HepG2 (cell line): Measurements from ENCODE around the gene GGACT. TPM values are rescaled to one million over a fixed set of nuclear protein-coding genes. Genes with fewer than 3 reads are reported as not detected.

Experiments used
- ATAC-seq: fragments of 200-7000 bp; cut with Tn5 transposase; 3 replicates; pipeline ENCODE4 v1.9.1; 2020; ENCODE audit warnings: mild to moderate bottlenecking, moderate library complexity
- BruUV-seq: library from RNA; stranded (reverse); fragments of 400-500 nt; replicated peaks from 2 replicates; lab custom pipeline; 2021; lab: Mats Ljungman, UMichigan
- CTCF ChIA-PET: fragments of 300-600 bp; formaldehyde crosslinking; extraction: SDS; loops from one replicate; lab custom pipeline; 2021; ENCODE audit warnings: low total read pairs, inconsistent platforms, low intra/inter-chr PET ratio; lab: Yijun Ruan, JAX
- POLR2A ChIA-PET: fragments of 350-600 bp; sonication (Branson Sonifier 250); formaldehyde crosslinking; loops from one replicate; lab custom pipeline; 2020; ENCODE audit warnings: antibody characterized with exemption, inconsistent platforms; lab: Yijun Ruan, JAX
- DNase-seq: peaks from one replicate; pipeline ENCODE4 v3.0.0-alpha.2; 2015; ENCODE audit warnings: low spot score
- FAIRE-seq: peaks from 3 replicates; lab custom pipeline; 2011; peaks lifted over from hg19 to GRCh38; lab: Jason Lieb, UNC
- H2AFZ ChIP-seq: one replicate; pipeline ENCODE4 v1.6.1; 2011; ENCODE audit warnings: low read length, inconsistent platforms
- H3K27ac ChIP-seq: fragments of 300-600 bp; 3 replicates; pipeline ENCODE4 v1.8.0; 2011; ENCODE audit warnings: mixed run types, mild to moderate bottlenecking, mixed read lengths, low read length, inconsistent platforms; ENCODE audit not compliant: insufficient read depth; ENCODE audit errors: extremely low read length
- H3K27me3 ChIP-seq, 2 experiments: fragments of 200-600 bp in 1 of 2; 2 replicates in 1 of 2; 3 replicates in 1 of 2; pipeline versions ENCODE4 v1.6.0 to v1.8.0; 2011; ENCODE audit warnings: low read length in 2 of 2, mild to moderate bottlenecking in 2 of 2, moderate library complexity in 2 of 2, inconsistent platforms in 1 of 2; ENCODE audit not compliant: insufficient read depth in 2 of 2, control insufficient read depth in 1 of 2
- H3K36me3 ChIP-seq, 2 experiments: fragments of 200-600 bp in 1 of 2; replicated peaks in 1 of 2; 2 replicates in 1 of 2; 3 replicates in 1 of 2; pipeline versions ENCODE4 v1.5.1 to v1.8.0; 2011; ENCODE audit warnings: low read length in 2 of 2, inconsistent platforms in 1 of 2; ENCODE audit not compliant: insufficient read depth in 2 of 2, control insufficient read depth in 1 of 2
- H3K4me1 ChIP-seq: 2 replicates; pipeline ENCODE4 v1.5.1; 2012; ENCODE audit warnings: low read length, inconsistent platforms; ENCODE audit not compliant: insufficient read depth
- H3K4me2 ChIP-seq: 2 replicates; pipeline ENCODE4 v1.6.0; 2011; ENCODE audit warnings: low read depth, low read length, inconsistent platforms
- H3K4me3 ChIP-seq, 3 experiments: fragments of 200-600 bp in 1 of 3; sonication (generic), shearing (Covaris generic) in 1 of 3; replicated peaks in 1 of 3; 2 replicates each; pipeline ENCODE4 v1.5.1; 2011 to 2016; ENCODE audit warnings: low read length in 3 of 3, inconsistent platforms in 2 of 3, low read depth in 2 of 3, mild to moderate bottlenecking in 2 of 3, control low read depth in 1 of 3, mixed read lengths in 1 of 3; ENCODE audit not compliant: insufficient read depth in 1 of 3
- H3K79me2 ChIP-seq: one replicate; pipeline ENCODE4 v1.6.1; 2011; ENCODE audit warnings: low read length, inconsistent platforms; ENCODE audit not compliant: insufficient read depth
- H3K9ac ChIP-seq: 2 replicates; pipeline ENCODE4 v1.6.0; 2011; ENCODE audit warnings: mild to moderate bottlenecking, low read depth, low read length, inconsistent platforms; ENCODE audit not compliant: insufficient read depth
- H3K9me3 ChIP-seq: 2 replicates; pipeline ENCODE4 v1.5.1; 2012; ENCODE audit warnings: mild to moderate bottlenecking, low read length
- H4K20me1 ChIP-seq: 2 replicates; pipeline ENCODE4 v1.6.0; 2011; ENCODE audit warnings: inconsistent platforms, mild to moderate bottlenecking, low read length, moderate library complexity; ENCODE audit not compliant: insufficient read depth
- BCL3 ChIP-seq: sonication (generic); formaldehyde crosslinking; IDR thresholded peaks from 2 replicates; pipeline ENCODE4 v1.5.1; 2020; ENCODE audit warnings: mild to moderate bottlenecking, missing genetic modification reagents, moderate library complexity
- CAMTA2 ChIP-seq: sonication (generic); formaldehyde crosslinking; IDR thresholded peaks from 2 replicates; pipeline ENCODE4 v1.4.0; 2020; ENCODE audit warnings: mild to moderate bottlenecking, missing genetic modification reagents, borderline replicate concordance
- EZH2 ChIP-seq: conservative IDR thresholded peaks from 2 replicates; pipeline ENCODE4 v1.6.1; 2012; ENCODE audit warnings: mild to moderate bottlenecking, low read depth, low read length, moderate library complexity
- GATAD2A ChIP-seq: IDR thresholded peaks from 2 replicates; pipeline ENCODE4 v1.6.1; 2016
- HDAC6 ChIP-seq: fragments of 200-600 bp; sonication (generic); IDR thresholded peaks from 2 replicates; pipeline ENCODE4 v1.7.0; 2017; ENCODE audit warnings: mild to moderate bottlenecking, antibody characterized with exemption, low read length, low read depth
- NRL ChIP-seq: sonication (generic); formaldehyde crosslinking; IDR thresholded peaks from 2 replicates; pipeline ENCODE4 v1.5.0; 2020; ENCODE audit warnings: missing genetic modification reagents, mild to moderate bottlenecking, moderate library complexity, borderline replicate concordance
- SIX1 ChIP-seq: sonication (generic); formaldehyde crosslinking; IDR thresholded peaks from 2 replicates; pipeline ENCODE4 v1.4.0; 2020; ENCODE audit warnings: missing genetic modification reagents, borderline replicate concordance
- TBX2 ChIP-seq: sonication (generic); formaldehyde crosslinking; IDR thresholded peaks from 2 replicates; pipeline ENCODE4 v1.5.0; 2020; ENCODE audit warnings: missing genetic modification reagents, mild to moderate bottlenecking, borderline replicate concordance
- ZBTB38 ChIP-seq: sonication (generic); formaldehyde crosslinking; IDR thresholded peaks from 2 replicates; pipeline ENCODE4 v1.5.1; 2020; ENCODE audit warnings: mild to moderate bottlenecking, missing genetic modification reagents
- ZNF337 ChIP-seq: sonication (generic); formaldehyde crosslinking; IDR thresholded peaks from 2 replicates; pipeline ENCODE4 v1.5.1; 2020; ENCODE audit warnings: missing genetic modification reagents, low read depth, mild to moderate bottlenecking, borderline replicate concordance
- ZNF362 ChIP-seq: sonication (generic); formaldehyde crosslinking; IDR thresholded peaks from 2 replicates; pipeline ENCODE4 v1.4.0; 2020; ENCODE audit warnings: missing genetic modification reagents, mild to moderate bottlenecking, borderline replicate concordance
- ZNF580 ChIP-seq: IDR thresholded peaks from 2 replicates; pipeline ENCODE4 v1.6.1; 2016; ENCODE audit warnings: low read depth, borderline replicate concordance
- ZNF878 ChIP-seq: sonication (generic); formaldehyde crosslinking; IDR thresholded peaks from 2 replicates; pipeline ENCODE4 v1.8.1; 2023; ENCODE audit warnings: mild to moderate bottlenecking, missing genetic modification reagents, moderate library complexity
- WGBS: methylation state at CpG from one replicate; pipeline ENCODE4 v1.1.6; 2017; ENCODE audit warnings: low lambda C conversion rate; 5-methylcytosine and 5-hydroxymethylcytosine counted together
- in situ Hi-C: cut with HindIII; loops from 2 replicates; pipeline ENCODE4 v1.10.0; 2017; ENCODE audit warnings: low pct_unique_long_range_greater_than_20kb; ENCODE audit not compliant: extremely low pct_ligation_motif_present
- intact Hi-C: fragments of 100-400 bp; cut with micrococcal nuclease; formaldehyde crosslinking; loops from one replicate; pipeline ENCODE4 v1.10.0; 2022; ENCODE audit not compliant: unreplicated experiment
- polyA plus RNA-seq, 8 experiments: library from polyadenylated mRNA; depleted of rRNA in 3 of 8; stranded (reverse) in 7 of 8; unstranded in 1 of 8; fragments of >200 nt; fragmentation: Illumina TruSeq in 4 of 8; extraction: Trizol in 4 of 8; gene quantifications; 2 replicates each; pipeline versions ENCODE4 v1.2.1 to v1.2.3, GENCODE V29; 2011 to 2016; ENCODE audit warnings: low read depth in 4 of 8, missing spikeins in 1 of 8, mixed read lengths in 1 of 8; ENCODE audit not compliant: insufficient read depth in 1 of 8
- total RNA-seq, 5 experiments: library from RNA; depleted of rRNA; stranded (reverse); fragments of >200 nt; fragmentation: Illumina TruSeq; extraction: Trizol; gene quantifications; 2 replicates each; pipeline ENCODE4 v1.2.3, GENCODE V29; 2016; ENCODE audit warnings: low read depth in 1 of 5
- TF ChIP-seq, protein P1 (sequence below): sonication (generic); formaldehyde crosslinking; IDR thresholded peaks from 2 replicates; pipeline ENCODE4 v1.5.0; 2020; ENCODE audit warnings: missing genetic modification reagents, mild to moderate bottlenecking, borderline replicate concordance
- TF ChIP-seq, protein P2 (sequence below): sonication (generic); formaldehyde crosslinking; IDR thresholded peaks from 2 replicates; pipeline ENCODE4 v1.4.0; 2020; ENCODE audit warnings: missing genetic modification reagents, borderline replicate concordance

The GGACT gene
- total and polyA plus RNA-seq, 2 of the 13 experiments (the other 11 are each of a cell fraction or from before 2014, with no cell fraction given) = 1.7 to 1.9 TPM

- Histone ChIP-seq H3K36me3 (no peaks in the 10 kb centered on the region), H3K4me3 (no peak overlapping the region), H3K9me3 (no peaks in the 10 kb centered on the region), H2AFZ (no peak overlapping the region), H3K4me2 (peak overlapping the region; percentile 63; the same call in 1 of the 2 replicates), H3K27me3 (no peaks in the 10 kb centered on the region), H3K79me2 (no peaks in the 10 kb centered on the region), H3K4me1 (peaks cover 50% of the 10 kb centered on the region), H3K9ac (no peak overlapping the region), H3K27ac (peak overlapping the region; percentile 2), H4K20me1 (no peaks in the 10 kb centered on the region)
- BruUV-seq = no TSS peak
- 93% methylated on average over 9 of the region's 22 CpGs for WGBS
- FAIRE-seq (no peak), ATAC-seq (no peak), DNase-seq (no peak)
- in situ Hi-C loops = loop anchor here (25.0 kb wide), 1 partner anchor 883 kb away; no protein-coding TSS in a partner anchor
- intact Hi-C loops = no loop called here
- POLR2A ChIA-PET = no interaction called here
- CTCF ChIA-PET = no interaction called here
- TF ChIP-seq ZBTB38 (CRISPR knock-in tag) = 0 out of 2 replicates have a peak, but pooled peaks have one; percentile 9
- no peak for TF ChIP-seq GATAD2A (CRISPR knock-in tag)
- no peak for TF ChIP-seq TBX2 (CRISPR knock-in tag)
- TF ChIP-seq EZH2 = no peak
- TF ChIP-seq ZNF580 (CRISPR knock-in tag) = no peak
- no peak for TF ChIP-seq ZNF362 (CRISPR knock-in tag)
- TF ChIP-seq NRL (CRISPR knock-in tag) = no peak
- no peak for TF ChIP-seq ZNF878
- no peak for TF ChIP-seq BCL3 (CRISPR knock-in tag)
- TF ChIP-seq CAMTA2 (CRISPR knock-in tag) = no peak
- no peak for TF ChIP-seq ZNF337 (CRISPR knock-in tag)
- TF ChIP-seq, protein P1, sequence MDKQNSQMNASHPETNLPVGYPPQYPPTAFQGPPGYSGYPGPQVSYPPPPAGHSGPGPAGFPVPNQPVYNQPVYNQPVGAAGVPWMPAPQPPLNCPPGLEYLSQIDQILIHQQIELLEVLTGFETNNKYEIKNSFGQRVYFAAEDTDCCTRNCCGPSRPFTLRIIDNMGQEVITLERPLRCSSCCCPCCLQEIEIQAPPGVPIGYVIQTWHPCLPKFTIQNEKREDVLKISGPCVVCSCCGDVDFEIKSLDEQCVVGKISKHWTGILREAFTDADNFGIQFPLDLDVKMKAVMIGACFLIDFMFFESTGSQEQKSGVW (CRISPR knock-in tag) = no peak
- no peak for TF ChIP-seq SIX1
- TF ChIP-seq, protein P2, sequence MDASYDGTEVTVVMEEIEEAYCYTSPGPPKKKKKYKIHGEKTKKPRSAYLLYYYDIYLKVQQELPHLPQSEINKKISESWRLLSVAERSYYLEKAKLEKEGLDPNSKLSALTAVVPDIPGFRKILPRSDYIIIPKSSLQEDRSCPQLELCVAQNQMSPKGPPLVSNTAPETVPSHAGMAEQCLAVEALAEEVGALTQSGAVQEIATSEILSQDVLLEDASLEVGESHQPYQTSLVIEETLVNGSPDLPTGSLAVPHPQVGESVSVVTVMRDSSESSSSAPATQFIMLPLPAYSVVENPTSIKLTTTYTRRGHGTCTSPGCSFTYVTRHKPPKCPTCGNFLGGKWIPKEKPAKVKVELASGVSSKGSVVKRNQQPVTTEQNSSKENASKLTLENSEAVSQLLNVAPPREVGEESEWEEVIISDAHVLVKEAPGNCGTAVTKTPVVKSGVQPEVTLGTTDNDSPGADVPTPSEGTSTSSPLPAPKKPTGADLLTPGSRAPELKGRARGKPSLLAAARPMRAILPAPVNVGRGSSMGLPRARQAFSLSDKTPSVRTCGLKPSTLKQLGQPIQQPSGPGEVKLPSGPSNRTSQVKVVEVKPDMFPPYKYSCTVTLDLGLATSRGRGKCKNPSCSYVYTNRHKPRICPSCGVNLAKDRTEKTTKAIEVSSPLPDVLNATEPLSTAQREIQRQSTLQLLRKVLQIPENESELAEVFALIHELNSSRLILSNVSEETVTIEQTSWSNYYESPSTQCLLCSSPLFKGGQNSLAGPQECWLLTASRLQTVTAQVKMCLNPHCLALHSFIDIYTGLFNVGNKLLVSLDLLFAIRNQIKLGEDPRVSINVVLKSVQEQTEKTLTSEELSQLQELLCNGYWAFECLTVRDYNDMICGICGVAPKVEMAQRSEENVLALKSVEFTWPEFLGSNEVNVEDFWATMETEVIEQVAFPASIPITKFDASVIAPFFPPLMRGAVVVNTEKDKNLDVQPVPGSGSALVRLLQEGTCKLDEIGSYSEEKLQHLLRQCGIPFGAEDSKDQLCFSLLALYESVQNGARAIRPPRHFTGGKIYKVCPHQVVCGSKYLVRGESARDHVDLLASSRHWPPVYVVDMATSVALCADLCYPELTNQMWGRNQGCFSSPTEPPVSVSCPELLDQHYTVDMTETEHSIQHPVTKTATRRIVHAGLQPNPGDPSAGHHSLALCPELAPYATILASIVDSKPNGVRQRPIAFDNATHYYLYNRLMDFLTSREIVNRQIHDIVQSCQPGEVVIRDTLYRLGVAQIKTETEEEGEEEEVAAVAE (CRISPR knock-in tag) = no peak
- no peak for TF ChIP-seq HDAC6
These were observed 43.5 kb downstream of the GGACT start for GRCh38 chr13:100544866-100545683.
